PC-9 (cell line): ENCODE data around the gene VANGL1. TPM values are rescaled to one million over a fixed set of nuclear protein-coding genes. Genes with fewer than 3 reads are reported as not detected.

Source experiments
- BruUV-seq: library from RNA; stranded (reverse); fragments of 400-500 nt; replicated peaks from 2 replicates; lab custom pipeline; 2021; lab: Mats Ljungman, UMichigan
- CTCF ChIA-PET: fragments of 300-600 bp; sonication (Branson Sonifier 250); formaldehyde crosslinking; loops from one replicate; lab custom pipeline; 2022; ENCODE audit warnings: antibody characterized with exemption; lab: Charles Lee
- POLR2A ChIA-PET: fragments of 300-600 bp; sonication (Branson Sonifier 250); formaldehyde crosslinking; loops from one replicate; lab custom pipeline; 2022; ENCODE audit warnings: antibody characterized with exemption; ENCODE audit not compliant: unreplicated experiment; lab: Charles Lee
- DNase-seq, 2 experiments: peaks; one replicate each; pipeline versions ENCODE4 v3.0.0 to v3.0.0-alpha.2; 2015 to 2022; ENCODE audit warnings: mixed read lengths in 1 of 2
- H2AFZ ChIP-seq: fragments of 200-600 bp; sonication (generic); 2 replicates; pipeline ENCODE4 v1.8.1; 2017; ENCODE audit warnings: antibody characterized with exemption
- H3F3A ChIP-seq: fragments of 200-600 bp; sonication (generic); 2 replicates; pipeline ENCODE4 v1.8.1; 2017; ENCODE audit warnings: antibody characterized with exemption, mild to moderate bottlenecking, low read depth; ENCODE audit not compliant: insufficient read depth
- H3K27ac ChIP-seq: fragments of 200-600 bp; sonication (generic); 2 replicates; pipeline ENCODE4 v1.6.1; 2016; ENCODE audit warnings: mixed run types
- H3K27me3 ChIP-seq: fragments of 200-600 bp; sonication (generic); 2 replicates; pipeline ENCODE4 v1.6.1; 2016; ENCODE audit warnings: low read depth, mixed run types; ENCODE audit not compliant: insufficient read depth
- H3K36me3 ChIP-seq: fragments of 200-600 bp; sonication (generic); 2 replicates; pipeline ENCODE4 v1.6.1; 2016; ENCODE audit warnings: low read depth, mixed run types
- H3K4me1 ChIP-seq: fragments of 200-600 bp; sonication (generic); replicated peaks from 2 replicates; pipeline ENCODE4 v1.6.1; 2016; ENCODE audit warnings: mixed run types; ENCODE audit not compliant: insufficient read depth
- H3K4me2 ChIP-seq: fragments of 200-600 bp; sonication (generic); 2 replicates; pipeline ENCODE4 v1.6.1; 2017; ENCODE audit warnings: mixed run types
- H3K4me3 ChIP-seq: fragments of 200-600 bp; sonication (generic); 2 replicates; pipeline ENCODE4 v1.6.1; 2016; ENCODE audit warnings: mixed run types
- H3K79me2 ChIP-seq: fragments of 200-600 bp; sonication (generic); 2 replicates; pipeline ENCODE4 v1.6.1; 2017; ENCODE audit warnings: low read depth, mixed run types
- H3K9me2 ChIP-seq: fragments of 200-600 bp; sonication (generic); 2 replicates; pipeline ENCODE4 v1.8.1; 2017; ENCODE audit warnings: mild to moderate bottlenecking; ENCODE audit not compliant: insufficient read depth
- H3K9me3 ChIP-seq: fragments of 200-600 bp; sonication (generic); 2 replicates; pipeline ENCODE4 v1.8.1; 2016; ENCODE audit warnings: low read depth; ENCODE audit not compliant: insufficient read depth
- H4K20me1 ChIP-seq: fragments of 200-600 bp; sonication (generic); 2 replicates; pipeline ENCODE4 v1.8.1; 2017; ENCODE audit not compliant: insufficient read depth
- CTCF ChIP-seq: fragments of 200-600 bp; sonication (generic); conservative IDR thresholded peaks from 2 replicates; pipeline ENCODE4 v1.6.1; 2017; ENCODE audit warnings: mixed run types, antibody characterized with exemption, mild to moderate bottlenecking, moderate library complexity
- EZH2 ChIP-seq: fragments of 200-600 bp; sonication (generic); IDR thresholded peaks from 2 replicates; pipeline ENCODE4 v1.8.0; 2017; ENCODE audit warnings: antibody characterized with exemption, low read depth
- intact Hi-C: fragments of 100-400 bp; cut with micrococcal nuclease; formaldehyde crosslinking; loops from one replicate; pipeline ENCODE4 v1.10.0; 2022; ENCODE audit not compliant: unreplicated experiment
- total RNA-seq: library from RNA; stranded (reverse); gene quantifications from 2 replicates; pipeline ENCODE4 v1.2.3, GENCODE V29; 2021

The VANGL1 gene
- total RNA-seq, 1 experiment from 2014 or later: 43.0 TPM

- DNase-seq: no peak
- H3F3A ChIP-seq: peaks cover 21% of the 10 kb centered on the region
- no peaks in the 10 kb centered on the region for H3K27me3 ChIP-seq
- no peak overlapping the region for H3K4me2 ChIP-seq
- peaks cover 36% of the 10 kb centered on the region for H3K79me2 ChIP-seq
- H4K20me1 ChIP-seq: no peaks in the 10 kb centered on the region
- intact Hi-C loops: no loop called here
- CTCF ChIA-PET: no interaction called here
- no peak overlapping the region for H2AFZ ChIP-seq
- H3K9me3 ChIP-seq: no peaks in the 10 kb centered on the region
- peaks cover 45% of the 10 kb centered on the region for H3K36me3 ChIP-seq
- H3K4me3 ChIP-seq: no peak overlapping the region
- BruUV-seq: no TSS peak
- TF ChIP-seq EZH2: no peak
- TF ChIP-seq CTCF: no peak
- no peak overlapping the region for H3K27ac ChIP-seq
- POLR2A ChIA-PET: no interaction called here
- no peaks in the 10 kb centered on the region for H3K9me2 ChIP-seq
- H3K4me1 ChIP-seq: peaks cover 41% of the 10 kb centered on the region
These were observed 39.0 kb downstream of the VANGL1 start for GRCh38 chr1:115680730-115681111.

- ChIA-PET CTCF (interaction anchor here (0.6 kb wide), 1 partner anchor 504 kb away, joined by 3 read pairs; no protein-coding TSS in a partner anchor), POLR2A (no interaction called here)
- Histone ChIP-seq H3K79me2 (peaks cover 16% of the 10 kb centered on the region), H3K4me1 (peaks cover 20% of the 10 kb centered on the region), H3K4me2 (no peak overlapping the region), H3K9me3 (no peaks in the 10 kb centered on the region), H2AFZ (no peak overlapping the region), H3K36me3 (peaks cover 52% of the 10 kb centered on the region), H3F3A (peaks cover 21% of the 10 kb centered on the region), H3K4me3 (no peak overlapping the region), H4K20me1 (0 out of 2 replicates have a peak, but pooled peaks cover 3% of the 10 kb centered on the region), H3K27ac (no peak overlapping the region), H3K27me3 (no peaks in the 10 kb centered on the region), H3K9me2 (no peaks in the 10 kb centered on the region)
- no TSS peak for BruUV-seq
- DNase-seq: no peak
- TF ChIP-seq CTCF (no peak), EZH2 (no peak)
- intact Hi-C loops: no loop called here
These were observed 41.0 kb downstream of the VANGL1 start for GRCh38 chr1:115682792-115683191.

- ChIA-PET CTCF (no interaction called here), POLR2A (no interaction called here)
- no peak for DNase-seq
- Histone ChIP-seq H3K4me1 (no peaks in the 10 kb centered on the region), H3K27ac (no peak overlapping the region), H3F3A (0 out of 2 replicates have a peak, but pooled peaks cover 5% of the 10 kb centered on the region), H3K9me3 (no peaks in the 10 kb centered on the region), H3K9me2 (no peaks in the 10 kb centered on the region), H2AFZ (no peak overlapping the region), H3K79me2 (peaks cover 2% of the 10 kb centered on the region; the same call in 1 of the 2 replicates), H4K20me1 (0 out of 2 replicates have a peak, but pooled peaks cover 3% of the 10 kb centered on the region), H3K27me3 (no peaks in the 10 kb centered on the region), H3K36me3 (peaks cover 61% of the 10 kb centered on the region), H3K4me2 (no peak overlapping the region), H3K4me3 (no peak overlapping the region)
- no peak for TF ChIP-seq EZH2
- TF ChIP-seq CTCF: no peak
- intact Hi-C loops: no loop called here
- no TSS peak for BruUV-seq
These were observed 43.4 kb downstream of the VANGL1 start for GRCh38 chr1:115685029-115685705.
